ENCODE measurements around the gene MRPL55. TPM values are rescaled to one million over a fixed set of nuclear protein-coding genes. Genes with fewer than 3 reads are reported as not detected.

Gene MRPL55
- total and polyA plus RNA-seq, 2 of the 13 experiments (the other 11 are each of a cell fraction or from before 2014, with no cell fraction given) = 58.6 to 92.9 TPM

DNA sequence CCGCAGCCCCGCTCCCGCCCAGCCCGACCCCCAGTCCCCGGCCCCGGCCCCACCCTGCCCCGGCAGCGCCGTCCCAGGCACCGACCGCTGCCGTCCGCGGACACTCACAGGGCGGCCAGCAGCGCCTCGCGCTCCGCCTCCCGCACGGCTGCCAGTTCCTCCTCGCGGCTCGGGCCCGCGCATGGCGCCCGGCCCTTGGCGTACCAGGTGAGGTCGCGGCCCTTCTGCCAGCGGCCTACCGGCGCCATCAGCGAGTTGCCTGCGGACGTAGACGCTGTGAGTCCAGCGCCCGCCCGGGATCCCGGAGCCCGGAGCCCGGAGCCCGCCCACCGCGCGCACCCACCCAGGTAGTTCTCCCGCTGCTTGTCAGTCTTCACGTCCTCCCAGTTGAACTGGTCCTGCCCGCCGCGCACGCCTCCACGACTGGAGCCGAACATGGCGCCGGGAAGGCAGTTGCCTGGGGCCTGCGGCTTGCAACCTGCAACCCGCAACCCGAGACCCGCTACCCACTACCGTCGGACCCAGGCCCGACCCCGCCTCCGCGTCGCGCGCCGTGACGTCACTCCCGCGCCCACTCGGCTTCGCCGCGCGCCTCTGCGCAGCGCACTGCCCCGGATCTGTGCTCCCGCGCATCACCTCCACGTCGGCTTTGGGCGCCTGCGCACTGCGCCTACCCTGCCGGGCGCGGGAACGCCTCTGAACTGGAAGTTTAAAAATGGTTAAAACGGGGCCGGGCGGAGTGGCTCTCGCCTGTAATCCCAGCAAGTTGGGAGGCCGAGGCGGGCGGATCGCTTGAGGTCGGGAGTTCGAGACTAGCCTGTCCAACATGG lies 6.1 kb downstream of the MRPL55 start, which contains the start of gene C1orf35 (continued):
- TF ChIP-seq, protein P1, sequence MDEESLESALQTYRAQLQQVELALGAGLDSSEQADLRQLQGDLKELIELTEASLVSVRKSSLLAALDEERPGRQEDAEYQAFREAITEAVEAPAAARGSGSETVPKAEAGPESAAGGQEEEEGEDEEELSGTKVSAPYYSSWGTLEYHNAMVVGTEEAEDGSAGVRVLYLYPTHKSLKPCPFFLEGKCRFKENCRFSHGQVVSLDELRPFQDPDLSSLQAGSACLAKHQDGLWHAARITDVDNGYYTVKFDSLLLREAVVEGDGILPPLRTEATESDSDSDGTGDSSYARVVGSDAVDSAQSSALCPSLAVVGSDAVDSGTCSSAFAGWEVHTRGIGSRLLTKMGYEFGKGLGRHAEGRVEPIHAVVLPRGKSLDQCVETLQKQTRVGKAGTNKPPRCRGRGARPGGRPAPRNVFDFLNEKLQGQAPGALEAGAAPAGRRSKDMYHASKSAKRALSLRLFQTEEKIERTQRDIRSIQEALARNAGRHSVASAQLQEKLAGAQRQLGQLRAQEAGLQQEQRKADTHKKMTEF (CRISPR knock-in tag; IDR thresholded peaks at IDR 0.05) = peak; percentile 96
- no peak for TF ChIP-seq TBX3 (IDR thresholded peaks at IDR 0.05; ENCODE audit: borderline replicate concordance)
- TF ChIP-seq ZNF639 (CRISPR knock-in tag; conservative IDR thresholded peaks at IDR 0.05) = peak; percentile 80; the same call in 1 of the 2 replicates
- peak; percentile 39; the same call in 1 of the 2 replicates for TF ChIP-seq PAXIP1 (CRISPR knock-in tag; conservative IDR thresholded peaks at IDR 0.05)
- TF ChIP-seq, protein P2, sequence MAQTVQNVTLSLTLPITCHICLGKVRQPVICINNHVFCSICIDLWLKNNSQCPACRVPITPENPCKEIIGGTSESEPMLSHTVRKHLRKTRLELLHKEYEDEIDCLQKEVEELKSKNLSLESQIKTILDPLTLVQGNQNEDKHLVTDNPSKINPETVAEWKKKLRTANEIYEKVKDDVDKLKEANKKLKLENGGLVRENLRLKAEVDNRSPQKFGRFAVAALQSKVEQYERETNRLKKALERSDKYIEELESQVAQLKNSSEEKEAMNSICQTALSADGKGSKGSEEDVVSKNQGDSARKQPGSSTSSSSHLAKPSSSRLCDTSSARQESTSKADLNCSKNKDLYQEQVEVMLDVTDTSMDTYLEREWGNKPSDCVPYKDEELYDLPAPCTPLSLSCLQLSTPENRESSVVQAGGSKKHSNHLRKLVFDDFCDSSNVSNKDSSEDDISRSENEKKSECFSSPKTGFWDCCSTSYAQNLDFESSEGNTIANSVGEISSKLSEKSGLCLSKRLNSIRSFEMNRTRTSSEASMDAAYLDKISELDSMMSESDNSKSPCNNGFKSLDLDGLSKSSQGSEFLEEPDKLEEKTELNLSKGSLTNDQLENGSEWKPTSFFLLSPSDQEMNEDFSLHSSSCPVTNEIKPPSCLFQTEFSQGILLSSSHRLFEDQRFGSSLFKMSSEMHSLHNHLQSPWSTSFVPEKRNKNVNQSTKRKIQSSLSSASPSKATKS (CRISPR knock-in tag; IDR thresholded peaks at IDR 0.05) = no peak
- peak; percentile 71 for TF ChIP-seq FOXA3 (CRISPR knock-in tag; IDR thresholded peaks at IDR 0.05)
- peak; percentile 99 for TF ChIP-seq HOXA3 (CRISPR knock-in tag; IDR thresholded peaks at IDR 0.05)
- no peak; the same call in 1 of the 2 replicates for TF ChIP-seq GZF1 (CRISPR knock-in tag; IDR thresholded peaks at IDR 0.05)
- TF ChIP-seq THRA (CRISPR knock-in tag; IDR thresholded peaks at IDR 0.05; ENCODE audit: borderline replicate concordance) = peak; percentile 68; the same call in 1 of the 2 replicates
- TF ChIP-seq ZNF629 (CRISPR knock-in tag; conservative IDR thresholded peaks at IDR 0.05) = no peak; the same call in 1 of the 2 replicates
- TF ChIP-seq ZNF143 (CRISPR knock-in tag; IDR thresholded peaks at IDR 0.05) = peak; percentile 53; the same call in 1 of the 2 replicates
- TF ChIP-seq ZNF557 (CRISPR knock-in tag; IDR thresholded peaks at IDR 0.05) = no peak
- no peak; the same call in 1 of the 2 replicates for TF ChIP-seq EEA1 (CRISPR knock-in tag; IDR thresholded peaks at IDR 0.05; ENCODE audit: borderline replicate concordance)

Data from HepG2 (cell line).